ENCODE measurements around the gene UBE2D3. TPM values are rescaled to one million over a fixed set of nuclear protein-coding genes. Genes with fewer than 3 reads are reported as not detected.

Gene UBE2D3
- total RNA-seq, 1 experiment from 2014 or later = 351 TPM

DNA sequence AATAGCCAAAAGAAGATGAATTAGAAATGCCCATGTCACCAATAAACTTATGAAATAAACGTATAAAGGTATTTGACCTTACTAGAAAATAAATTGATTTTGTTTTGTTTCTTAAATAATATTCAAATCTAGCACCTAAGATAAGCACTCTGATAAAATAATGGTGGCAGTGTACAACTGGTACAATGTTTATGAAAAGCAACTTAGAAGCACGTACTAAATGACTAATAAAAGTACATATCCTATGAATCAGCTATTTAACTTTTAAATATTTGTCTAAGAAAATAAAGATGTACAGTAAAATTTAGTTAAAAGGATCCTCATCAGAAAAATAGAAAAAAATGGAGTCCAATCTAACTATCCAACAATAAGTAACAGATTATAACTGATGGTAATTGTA is 73.3 kb downstream of the UBE2D3 start:
- peaks cover 13% of the 10 kb centered on the region for H3K4me1 Mint-ChIP-seq
- ATAC-seq = no peak
- no peak overlapping the region for H3K4me3 Mint-ChIP-seq
- H3K27ac Mint-ChIP-seq = no peak overlapping the region
- POLR2A ChIA-PET = no interaction called here
- CTCF ChIA-PET = no interaction called here
- H3K36me3 Mint-ChIP-seq = peaks cover 7% of the 10 kb centered on the region
- TF ChIP-seq, protein P1, sequence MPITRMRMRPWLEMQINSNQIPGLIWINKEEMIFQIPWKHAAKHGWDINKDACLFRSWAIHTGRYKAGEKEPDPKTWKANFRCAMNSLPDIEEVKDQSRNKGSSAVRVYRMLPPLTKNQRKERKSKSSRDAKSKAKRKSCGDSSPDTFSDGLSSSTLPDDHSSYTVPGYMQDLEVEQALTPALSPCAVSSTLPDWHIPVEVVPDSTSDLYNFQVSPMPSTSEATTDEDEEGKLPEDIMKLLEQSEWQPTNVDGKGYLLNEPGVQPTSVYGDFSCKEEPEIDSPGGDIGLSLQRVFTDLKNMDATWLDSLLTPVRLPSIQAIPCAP (CRISPR knock-in tag; IDR thresholded peaks at IDR 0.05) = no peak
- TF ChIP-seq ATF3 (CRISPR knock-in tag; conservative IDR thresholded peaks at IDR 0.05) (no peak), ZNF121 (CRISPR knock-in tag; IDR thresholded peaks at IDR 0.05) (no peak)
- DNase-seq (ENCODE audit: low spot score) = no peak
- no peaks in the 10 kb centered on the region for H3K27me3 Mint-ChIP-seq (ENCODE audit: low read depth)
- no peaks in the 10 kb centered on the region for H3K9me3 Mint-ChIP-seq

DNA sequence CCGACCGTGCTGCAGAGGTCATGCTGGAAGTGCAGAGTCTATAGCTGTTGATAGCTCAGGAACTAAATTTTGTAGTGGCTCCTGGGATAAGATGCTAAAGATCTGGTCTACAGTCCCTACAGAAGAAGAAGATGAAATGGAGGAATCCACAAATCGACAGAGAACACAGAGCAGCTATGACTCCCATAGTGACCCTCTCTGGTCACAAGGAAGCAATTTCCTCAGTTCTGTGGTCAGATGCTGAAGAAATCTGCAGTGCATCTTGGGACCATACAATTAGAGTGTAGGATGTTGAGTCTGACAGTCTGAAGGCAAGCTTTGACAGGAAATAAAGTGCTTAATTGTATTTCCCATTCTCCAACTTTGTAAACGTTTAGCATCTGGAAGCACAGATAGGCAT is 75.4 kb downstream of the UBE2D3 start:
- Mint-ChIP-seq H3K27me3 (ENCODE audit: low read depth) (no peaks in the 10 kb centered on the region), H3K36me3 (peaks cover 7% of the 10 kb centered on the region), H3K27ac (no peak overlapping the region), H3K9me3 (no peaks in the 10 kb centered on the region), H3K4me3 (no peak overlapping the region), H3K4me1 (no peaks in the 10 kb centered on the region)
- DNase-seq (ENCODE audit: low spot score) = no peak
- TF ChIP-seq ZNF671 (CRISPR knock-in tag; IDR thresholded peaks at IDR 0.05) = no peak
- TF ChIP-seq, protein P2, sequence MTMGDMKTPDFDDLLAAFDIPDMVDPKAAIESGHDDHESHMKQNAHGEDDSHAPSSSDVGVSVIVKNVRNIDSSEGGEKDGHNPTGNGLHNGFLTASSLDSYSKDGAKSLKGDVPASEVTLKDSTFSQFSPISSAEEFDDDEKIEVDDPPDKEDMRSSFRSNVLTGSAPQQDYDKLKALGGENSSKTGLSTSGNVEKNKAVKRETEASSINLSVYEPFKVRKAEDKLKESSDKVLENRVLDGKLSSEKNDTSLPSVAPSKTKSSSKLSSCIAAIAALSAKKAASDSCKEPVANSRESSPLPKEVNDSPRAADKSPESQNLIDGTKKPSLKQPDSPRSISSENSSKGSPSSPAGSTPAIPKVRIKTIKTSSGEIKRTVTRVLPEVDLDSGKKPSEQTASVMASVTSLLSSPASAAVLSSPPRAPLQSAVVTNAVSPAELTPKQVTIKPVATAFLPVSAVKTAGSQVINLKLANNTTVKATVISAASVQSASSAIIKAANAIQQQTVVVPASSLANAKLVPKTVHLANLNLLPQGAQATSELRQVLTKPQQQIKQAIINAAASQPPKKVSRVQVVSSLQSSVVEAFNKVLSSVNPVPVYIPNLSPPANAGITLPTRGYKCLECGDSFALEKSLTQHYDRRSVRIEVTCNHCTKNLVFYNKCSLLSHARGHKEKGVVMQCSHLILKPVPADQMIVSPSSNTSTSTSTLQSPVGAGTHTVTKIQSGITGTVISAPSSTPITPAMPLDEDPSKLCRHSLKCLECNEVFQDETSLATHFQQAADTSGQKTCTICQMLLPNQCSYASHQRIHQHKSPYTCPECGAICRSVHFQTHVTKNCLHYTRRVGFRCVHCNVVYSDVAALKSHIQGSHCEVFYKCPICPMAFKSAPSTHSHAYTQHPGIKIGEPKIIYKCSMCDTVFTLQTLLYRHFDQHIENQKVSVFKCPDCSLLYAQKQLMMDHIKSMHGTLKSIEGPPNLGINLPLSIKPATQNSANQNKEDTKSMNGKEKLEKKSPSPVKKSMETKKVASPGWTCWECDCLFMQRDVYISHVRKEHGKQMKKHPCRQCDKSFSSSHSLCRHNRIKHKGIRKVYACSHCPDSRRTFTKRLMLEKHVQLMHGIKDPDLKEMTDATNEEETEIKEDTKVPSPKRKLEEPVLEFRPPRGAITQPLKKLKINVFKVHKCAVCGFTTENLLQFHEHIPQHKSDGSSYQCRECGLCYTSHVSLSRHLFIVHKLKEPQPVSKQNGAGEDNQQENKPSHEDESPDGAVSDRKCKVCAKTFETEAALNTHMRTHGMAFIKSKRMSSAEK (CRISPR knock-in tag; IDR thresholded peaks at IDR 0.05; ENCODE audit: borderline replicate concordance) = no peak
- ATAC-seq = no peak
- ChIA-PET POLR2A (interaction anchor here (2.3 kb wide), 1 partner anchor 9 kb away, joined by 7 read pairs; the partner anchor contains the start of gene MANBA), CTCF (interaction anchor here (0.9 kb wide), 1 partner anchor 35 kb away, joined by 4 read pairs; no protein-coding TSS in a partner anchor)

Other genes starting within 250 kb of the UBE2D3 start
- 35.1 to 37.6 TPM (median 37.5 TPM) in 3 replicates for gene MANBA, start 66.6 kb downstream of the UBE2D3 start, total RNA-seq (2021)
- gene CISD2, start 41.4 kb upstream of the UBE2D3 start, total RNA-seq (2021) = 30.0 to 36.6 TPM (median 36.2 TPM) in 3 replicates
- gene SLC9B1, start 192.2 kb upstream of the UBE2D3 start, total RNA-seq (2021) = 0.34 to 1.4 TPM (median 0.59 TPM) in 3 replicates
- 4.6 to 6.1 TPM (median 5.0 TPM) in 3 replicates for gene SLC9B2, start 249.2 kb upstream of the UBE2D3 start, total RNA-seq (2021)